Mammary epithelial cell (primary cell): Measurements from ENCODE around the gene CNTN4.

Experiments
- EZH2 ChIP-seq: IDR thresholded peaks from 2 replicates; pipeline ENCODE4 v1.6.1; 2012; ENCODE audit warnings: low read length, inconsistent platforms, borderline replicate concordance
- TF ChIP-seq, protein P1 (sequence below), 2 donors: IDR thresholded peaks in 1 of 2; conservative IDR thresholded peaks in 1 of 2; 2 replicates each; pipeline ENCODE4 v1.5.1; 2011 to 2012; ENCODE audit warnings: inconsistent platforms in 2 of 2, low read length in 2 of 2, mild to moderate bottlenecking in 2 of 2, control low read depth in 1 of 2, low read depth in 1 of 2; ENCODE audit not compliant: insufficient read depth in 1 of 2; ENCODE audit errors: extremely low read depth in 1 of 2

DNA sequence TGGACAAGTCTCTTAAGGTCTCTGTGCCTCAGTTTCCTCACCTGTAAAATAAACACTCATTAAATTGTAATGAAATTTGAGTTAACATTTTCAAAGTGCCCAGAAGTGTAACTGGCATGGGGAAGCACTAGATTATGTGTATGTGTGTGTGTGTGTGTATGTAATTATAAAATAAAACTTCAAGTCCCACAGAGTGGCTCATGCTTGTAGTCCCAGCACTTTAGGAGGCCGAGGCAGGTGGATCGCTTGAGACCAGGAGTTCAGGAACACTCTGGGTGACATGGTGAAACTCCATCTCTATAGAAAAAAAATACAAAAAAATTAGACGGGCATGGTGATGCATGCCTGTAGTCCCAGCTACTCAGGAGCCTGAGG, 608.2 kb downstream of the CNTN4 start:
- TF ChIP-seq EZH2, result no peak
- TF ChIP-seq, protein P1, sequence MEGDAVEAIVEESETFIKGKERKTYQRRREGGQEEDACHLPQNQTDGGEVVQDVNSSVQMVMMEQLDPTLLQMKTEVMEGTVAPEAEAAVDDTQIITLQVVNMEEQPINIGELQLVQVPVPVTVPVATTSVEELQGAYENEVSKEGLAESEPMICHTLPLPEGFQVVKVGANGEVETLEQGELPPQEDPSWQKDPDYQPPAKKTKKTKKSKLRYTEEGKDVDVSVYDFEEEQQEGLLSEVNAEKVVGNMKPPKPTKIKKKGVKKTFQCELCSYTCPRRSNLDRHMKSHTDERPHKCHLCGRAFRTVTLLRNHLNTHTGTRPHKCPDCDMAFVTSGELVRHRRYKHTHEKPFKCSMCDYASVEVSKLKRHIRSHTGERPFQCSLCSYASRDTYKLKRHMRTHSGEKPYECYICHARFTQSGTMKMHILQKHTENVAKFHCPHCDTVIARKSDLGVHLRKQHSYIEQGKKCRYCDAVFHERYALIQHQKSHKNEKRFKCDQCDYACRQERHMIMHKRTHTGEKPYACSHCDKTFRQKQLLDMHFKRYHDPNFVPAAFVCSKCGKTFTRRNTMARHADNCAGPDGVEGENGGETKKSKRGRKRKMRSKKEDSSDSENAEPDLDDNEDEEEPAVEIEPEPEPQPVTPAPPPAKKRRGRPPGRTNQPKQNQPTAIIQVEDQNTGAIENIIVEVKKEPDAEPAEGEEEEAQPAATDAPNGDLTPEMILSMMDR (conservative IDR thresholded peaks at IDR 0.05 in 1 of 2, IDR thresholded peaks at IDR 0.05 in 1 of 2; ENCODE audit: extremely low read depth in 1 of 2, insufficient read depth in 1 of 2, low read depth in 1 of 2, low read length in 2 of 2), result no peak
